HG02588 (cell line): Measurements from ENCODE around the gene SLC22A8.
"Not testable (repeated sequence)": the region's sequence is repeated elsewhere in the genome, so short reads cannot be mapped to it uniquely, and the experiment has no call there.

Source experiments
- ATAC-seq: cut with Tn5 transposase; IDR thresholded peaks from one replicate; pipeline ENCODE4 v1.9.1; 2021; ENCODE audit warnings: mild to moderate bottlenecking, moderate library complexity; ENCODE audit not compliant: unreplicated experiment

Gene SLC22A8, protein sequence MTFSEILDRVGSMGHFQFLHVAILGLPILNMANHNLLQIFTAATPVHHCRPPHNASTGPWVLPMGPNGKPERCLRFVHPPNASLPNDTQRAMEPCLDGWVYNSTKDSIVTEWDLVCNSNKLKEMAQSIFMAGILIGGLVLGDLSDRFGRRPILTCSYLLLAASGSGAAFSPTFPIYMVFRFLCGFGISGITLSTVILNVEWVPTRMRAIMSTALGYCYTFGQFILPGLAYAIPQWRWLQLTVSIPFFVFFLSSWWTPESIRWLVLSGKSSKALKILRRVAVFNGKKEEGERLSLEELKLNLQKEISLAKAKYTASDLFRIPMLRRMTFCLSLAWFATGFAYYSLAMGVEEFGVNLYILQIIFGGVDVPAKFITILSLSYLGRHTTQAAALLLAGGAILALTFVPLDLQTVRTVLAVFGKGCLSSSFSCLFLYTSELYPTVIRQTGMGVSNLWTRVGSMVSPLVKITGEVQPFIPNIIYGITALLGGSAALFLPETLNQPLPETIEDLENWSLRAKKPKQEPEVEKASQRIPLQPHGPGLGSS

DNA sequence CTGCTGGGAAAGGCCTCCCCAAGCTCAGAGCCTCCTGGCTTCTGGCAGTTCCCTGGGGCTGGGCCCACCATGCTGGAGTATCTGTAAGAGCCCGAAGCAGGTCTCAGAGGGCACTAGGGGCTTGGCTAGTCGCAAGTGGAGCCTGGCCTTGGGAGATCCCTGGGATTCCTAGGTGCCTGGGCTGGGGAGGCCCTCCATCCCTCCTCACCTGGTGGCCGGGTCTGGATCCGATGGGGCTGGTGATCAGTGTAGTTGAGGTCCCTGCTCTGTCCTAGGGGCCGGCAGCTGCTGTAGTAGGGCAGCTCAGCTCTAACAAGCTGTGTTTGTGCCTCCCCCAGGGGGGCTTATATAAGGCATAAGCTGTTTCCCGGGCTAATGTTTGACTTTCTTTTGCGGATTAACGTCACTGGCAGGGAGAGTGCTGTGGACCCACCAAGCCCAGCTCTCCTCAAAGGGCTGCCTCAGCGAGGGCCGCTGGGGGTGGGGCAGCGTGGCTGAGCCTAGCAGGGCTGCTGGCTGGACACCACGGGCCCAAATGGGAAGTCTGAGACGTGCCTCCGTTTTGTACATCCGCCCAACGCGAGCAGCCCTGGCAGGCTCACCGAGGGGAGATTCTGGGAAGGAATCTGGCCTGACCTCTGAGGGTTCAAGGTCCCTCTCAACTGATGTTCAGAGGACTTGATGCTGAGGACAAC is at the start of gene SLC22A8:
TSS of gene SLC22A8 (minus strand) at position 321 of the 695 bp plus-strand sequence. CDS start 883 bp downstream, outside the sequence.
- ATAC-seq: no peak

GRCh38 chr11:63046203-63046602 is 30.6 kb upstream of the SLC22A8 start:
- ATAC-seq: not testable (repeated sequence)

- no peak for ATAC-seq
These were observed 27.0 kb upstream of the SLC22A8 start for GRCh38 chr11:63042596-63042995.

DNA sequence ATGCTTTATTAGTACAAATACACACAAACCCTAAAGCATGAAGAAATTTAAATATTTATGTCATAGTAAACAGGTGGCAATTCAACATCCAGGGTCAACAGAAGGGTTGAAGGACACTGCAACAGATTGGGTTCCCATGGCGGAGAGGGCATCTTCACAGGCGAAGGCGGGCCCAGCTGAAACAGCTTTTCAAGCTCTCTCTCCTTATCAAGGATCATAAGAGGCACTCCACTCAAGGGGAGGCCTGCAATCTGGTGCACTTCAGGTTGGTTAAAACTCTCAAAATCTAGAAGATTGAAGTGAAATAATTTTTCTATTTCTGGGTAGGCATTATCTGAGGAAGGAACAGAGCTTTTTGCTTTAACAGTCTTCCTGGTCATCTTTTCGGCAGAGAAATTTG is 16.8 kb upstream of the SLC22A8 start:
- ATAC-seq: no peak

- no peak for ATAC-seq
These were observed 8.4 kb upstream of the SLC22A8 start for GRCh38 chr11:63023841-63024648.

DNA sequence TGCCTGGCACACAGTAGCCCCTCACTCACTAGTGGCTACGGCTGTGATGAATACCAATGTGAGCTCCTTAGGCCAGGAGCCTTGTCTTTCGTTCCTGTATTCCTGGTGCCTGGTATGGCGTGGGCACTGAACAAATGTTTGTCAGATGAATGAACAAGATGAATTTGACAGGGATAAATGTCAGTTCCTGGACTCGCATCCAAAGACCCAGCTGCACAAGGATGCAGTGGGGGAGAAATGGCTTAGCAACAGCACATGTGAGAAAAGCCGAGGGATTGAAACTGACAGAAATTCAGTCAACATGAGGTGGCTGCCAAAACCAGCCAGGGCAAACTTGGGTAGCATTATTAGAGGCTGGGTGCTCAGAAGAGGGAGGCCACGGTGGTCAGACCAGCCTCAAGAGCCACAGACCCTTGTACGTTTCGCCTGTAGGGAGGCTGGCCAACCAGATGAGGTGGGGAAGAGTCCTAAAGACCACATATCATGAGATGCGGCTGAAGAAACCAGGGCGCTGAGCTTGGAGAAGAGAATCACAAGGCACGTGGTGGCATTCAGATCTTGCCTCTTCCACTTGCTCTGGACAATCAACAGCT is 7.7 kb upstream of the SLC22A8 start:
- ATAC-seq: no peak

DNA sequence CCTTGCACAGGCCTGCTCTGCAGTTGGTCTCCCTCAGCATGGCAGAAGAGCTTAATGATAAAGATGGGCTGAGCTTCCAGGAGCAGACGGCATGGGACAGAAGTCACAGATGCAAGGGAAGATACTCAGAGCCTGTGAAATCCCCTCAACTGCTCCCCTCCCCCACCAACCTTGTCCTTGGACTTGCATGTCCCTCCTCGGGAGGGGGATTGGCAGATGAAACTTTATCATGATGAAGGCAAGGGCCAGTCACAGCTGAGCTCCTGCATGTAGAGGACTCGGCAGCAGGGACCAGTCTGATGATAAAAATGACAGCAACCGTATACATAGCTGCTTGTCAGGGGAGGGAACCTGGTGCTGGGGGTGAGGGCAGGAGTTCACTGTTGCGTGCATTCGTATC is 6.8 kb upstream of the SLC22A8 start:
- ATAC-seq: no peak

DNA sequence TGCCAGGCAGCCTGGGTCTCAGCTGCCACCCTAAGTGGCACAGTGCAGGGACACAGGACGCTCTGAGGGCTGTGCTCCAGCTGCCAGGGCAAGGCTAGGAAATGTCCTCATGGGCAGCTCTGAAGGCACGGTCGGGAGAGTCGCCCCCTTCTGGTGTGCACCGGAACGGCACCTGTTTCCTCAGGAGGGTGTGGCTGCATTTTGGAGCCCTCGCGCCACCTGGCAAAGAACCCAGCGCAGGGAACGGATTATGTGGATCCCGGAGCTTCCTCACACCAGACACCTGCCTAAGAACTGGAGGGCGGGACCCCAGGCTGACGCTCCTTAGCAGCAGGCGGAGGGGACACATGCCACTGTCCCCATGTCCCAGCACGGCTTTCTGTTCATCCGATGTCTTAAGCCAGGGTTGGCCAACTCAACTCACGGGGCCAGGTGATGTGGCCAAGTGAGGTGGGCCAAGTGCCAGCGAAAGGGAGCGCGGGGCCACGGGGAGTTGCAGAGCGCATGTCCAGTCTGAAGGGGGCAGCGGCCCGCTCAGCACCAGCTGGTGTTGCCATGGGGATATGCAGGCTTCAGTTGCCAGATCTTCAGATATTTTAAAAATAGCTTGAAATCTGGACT is 5.1 kb upstream of the SLC22A8 start:
- ATAC-seq: no peak

DNA sequence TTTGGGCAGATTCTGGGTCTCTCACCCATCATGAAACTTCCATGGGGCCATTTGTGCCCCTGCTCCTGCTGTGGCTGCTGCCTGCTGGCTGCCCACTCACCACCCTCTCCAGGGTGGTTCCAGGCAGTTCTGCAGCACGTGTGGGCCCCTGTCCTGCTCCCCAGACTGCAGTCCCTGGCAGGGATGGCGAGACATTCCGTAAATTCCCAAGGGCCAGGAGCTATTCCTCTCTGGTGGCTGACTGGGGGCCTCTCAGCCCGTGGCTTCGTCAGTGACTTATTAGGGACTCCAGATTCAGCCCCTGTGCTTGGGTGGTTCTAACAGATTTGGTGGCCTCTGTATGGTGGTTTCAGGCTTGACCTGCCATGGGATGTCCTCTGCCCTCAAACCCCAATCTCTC is 3.9 kb upstream of the SLC22A8 start:
- no peak for ATAC-seq

- ATAC-seq: no peak
These were observed 1.8 kb upstream of the SLC22A8 start for GRCh38 chr11:63017306-63017974.

DNA sequence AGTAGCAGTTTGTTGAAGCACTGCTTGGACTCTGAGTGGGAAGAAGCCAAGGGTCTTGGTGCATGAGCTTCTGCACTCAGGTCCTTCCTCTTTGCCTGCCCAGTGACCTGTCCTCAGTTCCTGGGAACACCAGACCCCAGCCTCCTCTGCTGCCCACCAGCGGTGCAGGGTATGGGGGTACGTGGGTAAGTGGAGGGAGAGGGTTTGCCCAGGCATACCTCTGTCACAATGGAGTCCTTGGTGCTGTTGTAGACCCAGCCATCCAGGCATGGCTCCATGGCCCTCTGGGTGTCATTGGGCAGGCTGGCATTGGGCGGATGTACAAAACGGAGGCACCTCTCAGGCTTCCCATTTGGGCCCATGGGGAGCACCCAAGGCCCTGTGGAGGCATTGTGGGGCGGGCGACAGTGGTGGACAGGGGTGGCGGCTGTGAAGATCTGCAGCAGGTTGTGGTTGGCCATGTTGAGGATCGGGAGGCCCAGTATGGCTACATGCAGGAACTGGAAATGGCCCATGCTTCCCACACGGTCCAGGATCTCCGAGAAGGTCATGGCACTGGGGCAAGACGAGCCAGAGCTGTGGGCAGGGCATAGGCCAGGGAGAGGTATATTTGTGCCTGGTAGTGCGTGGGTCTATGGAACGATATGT is 1.1 kb downstream of the SLC22A8 start:
- no peak for ATAC-seq

- no peak for ATAC-seq
These were observed 2.8 kb downstream of the SLC22A8 start for GRCh38 chr11:63012839-63013238.

- no peak for ATAC-seq
These were observed 3.2 kb downstream of the SLC22A8 start for GRCh38 chr11:63012430-63012829.

DNA sequence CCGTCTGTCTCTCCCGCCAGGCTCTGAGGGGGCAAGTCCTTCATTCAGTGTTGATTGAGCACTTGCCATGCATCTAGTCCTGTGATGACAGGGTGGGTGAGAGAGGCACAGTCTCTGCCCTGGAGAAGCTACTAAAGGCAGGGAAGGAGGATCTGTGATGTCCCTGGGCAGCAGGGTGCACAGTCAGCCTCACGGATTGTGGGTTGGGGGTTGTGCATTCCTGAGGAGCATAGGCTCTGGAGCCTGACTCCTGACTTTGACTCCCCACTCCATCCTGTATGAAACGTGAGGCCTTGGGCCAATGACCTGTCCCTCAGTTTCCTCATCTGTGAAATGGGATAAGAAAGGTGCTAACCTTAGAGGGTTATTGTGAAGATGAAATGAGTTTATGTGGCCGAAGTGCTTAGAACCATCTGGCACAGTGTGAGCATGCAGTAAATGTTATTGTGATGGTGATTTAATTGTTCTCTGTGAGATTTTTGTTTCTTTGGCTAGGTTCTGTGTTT is 4.7 kb downstream of the SLC22A8 start:
- ATAC-seq: no peak

GRCh38 chr11:63007920-63008319 is 7.7 kb downstream of the SLC22A8 start:
- no peak for ATAC-seq

- ATAC-seq: no peak
These were observed 14.2 kb downstream of the SLC22A8 start for GRCh38 chr11:63001456-63001855.

GRCh38 chr11:62999649-63000048 is 16.0 kb downstream of the SLC22A8 start:
- ATAC-seq: no peak

GRCh38 chr11:62999156-62999555 is 16.5 kb downstream of the SLC22A8 start:
- no peak for ATAC-seq

DNA sequence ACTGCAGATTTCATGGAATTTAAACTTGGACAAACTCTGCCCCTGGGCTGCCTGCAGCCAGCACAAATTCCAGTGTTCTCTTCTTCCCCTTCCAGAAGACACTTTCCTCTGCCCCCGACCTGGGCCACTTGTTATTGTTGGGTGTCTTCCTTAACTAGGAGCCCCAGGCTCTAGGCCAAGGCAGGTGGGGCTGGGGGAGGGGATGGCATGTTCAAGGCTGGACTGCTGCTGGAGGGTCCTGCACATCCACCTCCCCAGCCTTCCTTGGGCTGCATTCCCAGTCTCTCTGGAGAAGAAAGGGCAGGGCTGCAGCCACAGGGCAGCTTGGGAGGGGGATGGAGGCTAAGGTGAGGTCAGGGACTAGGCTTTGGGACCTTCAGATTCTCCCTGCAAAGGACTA is 19.4 kb downstream of the SLC22A8 start:
- no peak for ATAC-seq
